OCI-LY1 (cell line): ENCODE data around the gene FUBP3.

Experiments
- H2AFZ ChIP-seq: fragments of 200-600 bp; sonication (generic), shearing (Covaris generic); 2 replicates; pipeline ENCODE4 v1.6.0; 2014; ENCODE audit warnings: antibody characterized with exemption, mild to moderate bottlenecking, low read length
- H3F3A ChIP-seq: fragments of 200-600 bp; sonication (generic), shearing (Covaris generic); 2 replicates; pipeline ENCODE4 v1.6.0; 2014; ENCODE audit warnings: mild to moderate bottlenecking, antibody characterized with exemption, low read length, moderate library complexity; ENCODE audit not compliant: insufficient read depth
- H3K27ac ChIP-seq: fragments of 200-600 bp; sonication (generic); 2 replicates; pipeline ENCODE4 v1.5.1; 2014; ENCODE audit warnings: low read length, mixed run types, mild to moderate bottlenecking, low read depth; ENCODE audit not compliant: poor library complexity, severe bottlenecking
- H3K27me3 ChIP-seq: fragments of 200-600 bp; sonication (generic); 2 replicates; pipeline ENCODE4 v1.6.0; 2014; ENCODE audit warnings: antibody characterized with exemption, mild to moderate bottlenecking, low read length, moderate library complexity; ENCODE audit not compliant: insufficient read depth
- H3K36me3 ChIP-seq: fragments of 200-600 bp; sonication (generic); 2 replicates; pipeline ENCODE4 v1.6.1; 2014; ENCODE audit warnings: mild to moderate bottlenecking, antibody characterized with exemption, low read length, moderate library complexity, mixed read lengths; ENCODE audit not compliant: insufficient read depth
- H3K4me1 ChIP-seq: fragments of 200-600 bp; sonication (generic); 2 replicates; pipeline ENCODE4 v1.5.1; 2014; ENCODE audit warnings: mild to moderate bottlenecking, low read length, moderate library complexity; ENCODE audit not compliant: insufficient read depth, severe bottlenecking
- H3K4me2 ChIP-seq: fragments of 200-600 bp; sonication (generic), shearing (Covaris generic); 2 replicates; pipeline ENCODE4 v1.6.1; 2014; ENCODE audit warnings: low read length
- H3K4me3 ChIP-seq: fragments of 200-600 bp; sonication (generic); 2 replicates; pipeline ENCODE4 v1.5.1; 2014; ENCODE audit warnings: low read length, low read depth, mild to moderate bottlenecking, mixed read lengths; ENCODE audit not compliant: poor library complexity, severe bottlenecking
- H3K79me2 ChIP-seq: fragments of 200-600 bp; shearing (Covaris generic); 2 replicates; pipeline ENCODE4 v1.6.1; 2016; ENCODE audit warnings: mixed run types, low read length, mixed read lengths; ENCODE audit not compliant: insufficient read depth
- H3K9ac ChIP-seq: fragments of 200-600 bp; sonication (generic), shearing (Covaris generic); 2 replicates; pipeline ENCODE4 v1.6.1; 2014; ENCODE audit warnings: mild to moderate bottlenecking, low read length, mixed read lengths
- H3K9me2 ChIP-seq: fragments of 200-600 bp; sonication (generic), shearing (Covaris generic); 2 replicates; pipeline ENCODE4 v1.6.1; 2014; ENCODE audit warnings: low read depth, mild to moderate bottlenecking, low read length, mixed read lengths
- H3K9me3 ChIP-seq: fragments of 200-600 bp; shearing (Covaris generic); 2 replicates; pipeline ENCODE4 v1.6.1; 2014; ENCODE audit warnings: low read length, mixed read lengths
- H4K20me1 ChIP-seq: fragments of 200-600 bp; sonication (generic), shearing (Covaris generic); 2 replicates; pipeline ENCODE4 v1.6.0; 2016; ENCODE audit warnings: mild to moderate bottlenecking, low read length; ENCODE audit not compliant: insufficient read depth
- CTCF ChIP-seq: fragments of 200-600 bp; sonication (generic), shearing (Covaris generic); IDR thresholded peaks from 2 replicates; pipeline ENCODE4 v1.5.1; 2017; ENCODE audit warnings: mild to moderate bottlenecking, antibody characterized with exemption, low read length, moderate library complexity, mixed read lengths
- EZH2 ChIP-seq: fragments of 200-600 bp; sonication (generic), shearing (Covaris generic); IDR thresholded peaks from 2 replicates; pipeline ENCODE4 v1.8.0; 2017; ENCODE audit warnings: borderline replicate concordance, mixed run types, mild to moderate bottlenecking, antibody characterized with exemption, low read length, moderate library complexity, mixed read lengths

The FUBP3 gene

GRCh38 chr9:130542038-130542437, 37.3 kb upstream of the FUBP3 start:
- H3K27ac ChIP-seq: no peak overlapping the region
- TF ChIP-seq CTCF (no peak), EZH2 (no peak)
- no peaks in the 10 kb centered on the region for H3K79me2 ChIP-seq
- H3K27me3 ChIP-seq: 0 out of 2 replicates have a peak, but pooled peaks cover 6% of the 10 kb centered on the region
- H3K36me3 ChIP-seq: no peaks in the 10 kb centered on the region
- H2AFZ ChIP-seq: no peak overlapping the region
- H3K4me1 ChIP-seq: no peaks in the 10 kb centered on the region
- no peak overlapping the region for H3K9ac ChIP-seq
- no peak overlapping the region for H3K4me3 ChIP-seq
- H3K9me3 ChIP-seq: no peaks in the 10 kb centered on the region
- H3K4me2 ChIP-seq: no peak overlapping the region
- H3K9me2 ChIP-seq: no peaks in the 10 kb centered on the region
- H4K20me1 ChIP-seq: no peaks in the 10 kb centered on the region
- no peaks in the 10 kb centered on the region for H3F3A ChIP-seq

- Histone ChIP-seq H3K4me2 (no peak overlapping the region), H3K27me3 (0 out of 2 replicates have a peak, but pooled peaks cover under 1% of the 10 kb centered on the region)
Observed at GRCh38 chr9:130542457-130543228, 36.7 kb upstream of the FUBP3 start.

GRCh38 chr9:130543368-130543767, 36.0 kb upstream of the FUBP3 start:
- no peak overlapping the region for H3K4me3 ChIP-seq
- H3K9me3 ChIP-seq: no peaks in the 10 kb centered on the region
- no peaks in the 10 kb centered on the region for H3K4me1 ChIP-seq
- H3K27ac ChIP-seq: no peak overlapping the region
- H3K79me2 ChIP-seq: no peaks in the 10 kb centered on the region
- no peaks in the 10 kb centered on the region for H3K27me3 ChIP-seq
- H3K9me2 ChIP-seq: no peaks in the 10 kb centered on the region
- no peaks in the 10 kb centered on the region for H3K36me3 ChIP-seq
- no peak overlapping the region for H2AFZ ChIP-seq
- H4K20me1 ChIP-seq: no peaks in the 10 kb centered on the region
- H3F3A ChIP-seq: no peaks in the 10 kb centered on the region
- TF ChIP-seq EZH2 (no peak), CTCF (no peak)
- H3K4me2 ChIP-seq: no peak overlapping the region
- H3K9ac ChIP-seq: no peak overlapping the region

More at GRCh38 chr9:130542457-130543228, 36.7 kb upstream of the FUBP3 start:
- Histone ChIP-seq H3K9me3 (no peaks in the 10 kb centered on the region), H3K9me2 (no peaks in the 10 kb centered on the region), H3K36me3 (no peaks in the 10 kb centered on the region), H3K79me2 (no peaks in the 10 kb centered on the region), H4K20me1 (no peaks in the 10 kb centered on the region), H3K27ac (no peak overlapping the region), H3K4me3 (no peak overlapping the region), H3K9ac (no peak overlapping the region), H3F3A (no peaks in the 10 kb centered on the region), H2AFZ (no peak overlapping the region), H3K4me1 (no peaks in the 10 kb centered on the region)
- TF ChIP-seq EZH2 (no peak), CTCF (no peak)
